ENCODE data around the gene NDUFV3. TPM values are rescaled to one million over a fixed set of nuclear protein-coding genes. Genes with fewer than 3 reads are reported as not detected.
"Not testable (repeated sequence)": the region's sequence is repeated elsewhere in the genome, so short reads cannot be mapped to it uniquely, and the experiment has no call there.

The NDUFV3 gene
- total and polyA plus RNA-seq, 4 donors = 25.9 to 44.0 (median 36.1) TPM

DNA sequence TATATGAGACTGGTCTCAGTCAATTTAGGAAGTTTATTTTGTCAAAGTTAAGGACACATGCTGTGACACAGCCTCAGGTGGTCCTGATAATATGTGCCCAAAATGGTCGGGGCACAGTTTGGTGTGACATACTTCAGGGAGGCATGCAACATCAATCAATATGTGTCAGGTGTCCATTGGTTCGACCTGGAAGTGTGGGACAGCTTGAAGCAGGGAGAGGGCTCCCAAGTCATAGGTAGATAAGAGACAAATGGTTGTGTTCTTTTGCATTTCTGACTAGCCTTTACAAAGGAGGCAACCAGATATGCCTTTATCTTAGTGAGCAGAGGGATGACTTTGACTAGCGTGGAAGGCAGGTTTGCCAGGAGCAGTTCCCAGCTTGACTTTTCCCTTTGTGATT lies 36.9 kb downstream of the NDUFV3 start:
- Histone ChIP-seq H3K9me3 (ENCODE audit: control insufficient read depth, insufficient read depth, low read length) (no peaks in the 10 kb centered on the region), H3K27ac (ENCODE audit: low read depth, low read length) (no peak overlapping the region), H3K4me3 (ENCODE audit: low read depth, low read length) (no peak overlapping the region), H3K4me1 (ENCODE audit: control insufficient read depth, insufficient read depth, low read length) (no peaks in the 10 kb centered on the region), H3K36me3 (ENCODE audit: control insufficient read depth, insufficient read depth, low read length) (no peaks in the 10 kb centered on the region), H3K27me3 (ENCODE audit: control insufficient read depth, insufficient read depth, low read length) (no peaks in the 10 kb centered on the region)
- WGBS (ENCODE audit: insufficient coverage) = 74% methylated on average over 3 of the region's 3 CpGs
- no peak for DNase-seq (ENCODE audit: low read depth in 4 of 6, low spot score in 6 of 6)

DNA sequence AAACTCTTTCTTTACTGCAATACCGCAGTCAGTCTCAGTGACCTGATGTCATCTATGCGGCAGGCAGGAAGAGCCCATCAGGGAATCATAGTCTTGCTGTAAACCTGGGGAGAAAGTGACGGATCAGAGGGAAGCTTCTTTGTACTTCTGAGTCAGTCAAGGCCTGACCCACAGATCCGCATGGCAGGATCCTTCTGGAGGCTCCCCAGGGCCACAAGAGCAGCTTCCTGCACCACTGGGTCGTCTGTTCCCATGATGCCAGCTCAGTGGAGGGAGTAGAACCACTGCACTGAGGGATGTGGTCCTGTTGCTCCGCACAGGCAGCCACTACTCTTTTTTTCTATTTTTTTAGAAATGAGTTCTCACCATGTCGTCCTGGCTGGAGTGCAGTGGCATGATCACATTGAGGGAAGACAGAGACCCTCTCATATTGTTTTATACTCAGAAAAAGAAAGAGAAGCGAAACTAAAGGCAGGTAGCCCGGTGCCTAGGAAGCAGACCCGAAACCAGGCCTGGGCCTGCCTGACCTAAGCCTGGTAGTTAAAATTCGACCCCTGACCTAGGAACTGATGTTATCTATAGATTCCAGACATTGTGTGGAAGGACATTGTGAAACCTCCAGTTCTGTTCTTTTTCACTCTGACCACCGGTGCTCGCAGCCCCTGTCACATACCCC lies 38.6 kb downstream of the NDUFV3 start:
- Histone ChIP-seq H3K36me3 (ENCODE audit: control insufficient read depth, insufficient read depth, low read length) (no peaks in the 10 kb centered on the region), H3K4me1 (ENCODE audit: control insufficient read depth, insufficient read depth, low read length) (no peaks in the 10 kb centered on the region), H3K9me3 (ENCODE audit: control insufficient read depth, insufficient read depth, low read length) (no peaks in the 10 kb centered on the region), H3K27me3 (ENCODE audit: control insufficient read depth, insufficient read depth, low read length) (no peaks in the 10 kb centered on the region), H3K27ac (ENCODE audit: low read depth, low read length) (no peak overlapping the region), H3K4me3 (ENCODE audit: low read depth, low read length) (no peak overlapping the region)
- WGBS (ENCODE audit: insufficient coverage) = 88% methylated on average over 8 of the region's 13 CpGs
- no peak for DNase-seq (ENCODE audit: low read depth in 4 of 6, low spot score in 6 of 6)

DNA sequence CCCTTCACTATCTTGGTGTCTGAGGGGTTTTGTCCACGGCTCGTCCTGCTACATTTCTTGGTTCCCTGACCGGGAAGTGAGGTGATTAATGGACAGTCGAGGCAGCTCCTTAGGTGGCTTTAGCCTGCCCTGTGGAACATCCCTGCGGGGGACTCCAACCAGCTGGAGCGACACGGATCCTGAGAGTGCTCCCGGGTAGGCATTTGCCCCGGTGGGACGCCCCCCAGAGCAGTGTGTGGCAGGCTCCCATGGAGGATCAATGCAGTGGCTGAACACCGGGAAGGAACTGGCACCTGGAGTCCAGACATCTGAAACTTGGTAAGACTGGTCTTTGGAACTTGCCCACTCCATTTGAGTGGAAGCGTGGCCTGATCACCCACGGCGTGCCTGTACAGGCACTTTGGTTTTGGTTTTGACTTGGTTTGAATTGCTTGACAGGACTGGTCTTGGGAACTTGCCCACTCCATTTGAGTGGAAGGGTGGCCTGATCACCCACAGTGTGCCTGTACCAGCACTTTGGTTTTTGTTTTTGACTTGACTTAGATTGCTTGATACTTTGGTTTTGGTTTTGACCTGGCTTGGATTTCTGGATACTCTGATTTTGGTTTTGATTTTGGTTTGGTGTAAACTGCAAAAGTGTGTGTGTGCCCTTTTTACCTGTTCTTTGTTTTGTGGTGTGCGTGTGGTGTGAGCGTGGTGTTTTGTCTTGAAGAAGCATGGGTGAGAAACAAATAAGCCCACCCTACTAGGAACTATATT lies 39.4 kb downstream of the NDUFV3 start:
- WGBS (ENCODE audit: insufficient coverage) = 90% methylated on average over 14 of the region's 16 CpGs
- H3K27ac ChIP-seq (ENCODE audit: low read depth, low read length); H3K36me3 ChIP-seq (ENCODE audit: control insufficient read depth, insufficient read depth, low read length); DNase-seq (ENCODE audit: low read depth in 4 of 6, low spot score in 6 of 6); H3K4me3 ChIP-seq (ENCODE audit: low read depth, low read length); H3K27me3 ChIP-seq (ENCODE audit: control insufficient read depth, insufficient read depth, low read length); H3K9me3 ChIP-seq (ENCODE audit: control insufficient read depth, insufficient read depth, low read length); H3K4me1 ChIP-seq (ENCODE audit: control insufficient read depth, insufficient read depth, low read length): not testable (repeated sequence)

DNA sequence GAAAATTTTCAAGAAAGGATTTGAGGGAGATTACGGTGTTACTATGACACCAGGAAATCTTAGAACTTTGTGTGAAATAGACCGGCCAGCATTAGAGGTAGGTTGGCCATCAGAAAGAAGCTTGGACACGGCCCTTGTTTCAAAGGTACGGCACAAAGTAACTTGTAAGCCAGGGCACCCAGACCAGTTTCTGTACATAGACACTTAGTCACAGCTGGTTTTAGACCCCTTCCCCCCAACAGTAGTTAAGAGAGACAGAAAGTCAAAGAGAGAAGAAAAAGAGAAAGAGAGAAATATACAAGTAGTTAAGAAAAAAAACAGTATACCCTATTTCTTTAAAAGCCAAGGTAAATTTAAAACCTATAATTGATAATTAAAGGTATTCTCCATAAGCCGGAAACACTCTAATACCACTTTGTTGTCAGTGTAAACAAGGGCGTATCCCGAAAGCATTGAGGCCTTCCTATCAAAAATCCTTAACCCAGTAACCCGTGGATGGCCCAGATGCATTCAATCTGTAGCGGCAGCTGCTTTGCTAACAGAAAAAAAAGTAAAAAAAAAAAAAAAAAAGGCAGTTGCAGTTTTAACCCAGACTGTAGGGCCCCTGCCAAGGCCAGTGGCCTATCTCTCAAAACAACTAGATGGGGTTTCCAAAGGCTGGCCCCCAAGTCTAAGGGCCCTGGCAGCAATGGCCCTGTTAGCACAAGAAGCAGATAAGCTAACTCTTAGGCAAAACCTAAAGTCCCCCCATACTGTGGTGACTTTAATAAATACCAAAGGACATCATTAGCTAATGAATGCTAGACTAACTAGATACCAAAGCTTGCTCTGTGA lies 40.2 kb downstream of the NDUFV3 start:
- H3K27me3 ChIP-seq (ENCODE audit: control insufficient read depth, insufficient read depth, low read length); H3K4me3 ChIP-seq (ENCODE audit: low read depth, low read length); H3K4me1 ChIP-seq (ENCODE audit: control insufficient read depth, insufficient read depth, low read length); H3K36me3 ChIP-seq (ENCODE audit: control insufficient read depth, insufficient read depth, low read length); H3K9me3 ChIP-seq (ENCODE audit: control insufficient read depth, insufficient read depth, low read length); DNase-seq (ENCODE audit: low read depth in 4 of 6, low spot score in 6 of 6); H3K27ac ChIP-seq (ENCODE audit: low read depth, low read length): not testable (repeated sequence)
- WGBS (ENCODE audit: insufficient coverage) = 80% methylated on average over 1 of the region's 9 CpGs

DNA sequence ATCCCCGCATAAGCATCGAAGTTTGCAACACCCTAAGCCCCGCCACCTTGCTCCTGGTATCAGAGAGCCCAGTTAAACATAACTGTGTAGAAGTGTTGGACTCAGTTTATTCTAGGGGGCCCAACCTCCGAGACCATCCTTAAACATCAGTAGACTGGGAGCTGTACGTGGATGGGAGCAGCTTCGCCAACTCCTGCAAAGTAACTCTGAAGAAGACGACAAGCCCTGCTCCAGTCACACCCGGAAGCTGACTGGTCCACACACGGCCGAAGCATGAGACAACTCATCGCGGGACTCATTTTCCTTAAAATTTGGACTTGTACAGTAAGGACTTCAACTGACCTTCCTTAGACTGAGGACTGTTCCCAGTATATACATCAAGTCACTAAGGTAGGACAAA lies 40.9 kb downstream of the NDUFV3 start:
- not testable (repeated sequence) for H3K27ac ChIP-seq (ENCODE audit: low read depth, low read length); H3K4me1 ChIP-seq (ENCODE audit: control insufficient read depth, insufficient read depth, low read length); H3K9me3 ChIP-seq (ENCODE audit: control insufficient read depth, insufficient read depth, low read length); DNase-seq (ENCODE audit: low read depth in 4 of 6, low spot score in 6 of 6); H3K27me3 ChIP-seq (ENCODE audit: control insufficient read depth, insufficient read depth, low read length); H3K36me3 ChIP-seq (ENCODE audit: control insufficient read depth, insufficient read depth, low read length); H3K4me3 ChIP-seq (ENCODE audit: low read depth, low read length)
- 95% methylated on average over 11 of the region's 12 CpGs for WGBS (ENCODE audit: insufficient coverage)

DNA sequence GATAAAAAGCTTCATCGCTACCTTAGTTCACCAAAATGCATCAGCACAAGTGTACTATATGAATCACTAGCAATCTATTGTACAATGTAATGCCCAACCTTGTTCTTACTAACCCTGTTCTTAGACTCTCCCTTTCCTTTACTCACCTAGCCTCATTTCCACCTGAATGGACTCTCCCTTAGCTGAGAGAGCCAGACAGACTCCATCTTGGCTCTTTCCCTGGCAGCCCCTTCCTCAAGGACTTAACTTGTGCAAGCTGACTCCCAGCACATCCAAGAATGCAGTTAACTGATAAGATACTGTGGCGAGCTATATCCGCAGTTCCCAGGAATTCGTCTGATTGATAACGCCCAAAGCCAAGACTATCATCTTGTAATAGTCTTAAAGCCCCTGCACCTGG lies 43.3 kb downstream of the NDUFV3 start:
- H3K4me3 ChIP-seq (ENCODE audit: low read depth, low read length); H3K9me3 ChIP-seq (ENCODE audit: control insufficient read depth, insufficient read depth, low read length); H3K36me3 ChIP-seq (ENCODE audit: control insufficient read depth, insufficient read depth, low read length); DNase-seq (ENCODE audit: low read depth in 4 of 6, low spot score in 6 of 6); H3K4me1 ChIP-seq (ENCODE audit: control insufficient read depth, insufficient read depth, low read length); H3K27ac ChIP-seq (ENCODE audit: low read depth, low read length); H3K27me3 ChIP-seq (ENCODE audit: control insufficient read depth, insufficient read depth, low read length): not testable (repeated sequence)
- 100% methylated on average over 1 of the region's 5 CpGs for WGBS (ENCODE audit: insufficient coverage)

DNA sequence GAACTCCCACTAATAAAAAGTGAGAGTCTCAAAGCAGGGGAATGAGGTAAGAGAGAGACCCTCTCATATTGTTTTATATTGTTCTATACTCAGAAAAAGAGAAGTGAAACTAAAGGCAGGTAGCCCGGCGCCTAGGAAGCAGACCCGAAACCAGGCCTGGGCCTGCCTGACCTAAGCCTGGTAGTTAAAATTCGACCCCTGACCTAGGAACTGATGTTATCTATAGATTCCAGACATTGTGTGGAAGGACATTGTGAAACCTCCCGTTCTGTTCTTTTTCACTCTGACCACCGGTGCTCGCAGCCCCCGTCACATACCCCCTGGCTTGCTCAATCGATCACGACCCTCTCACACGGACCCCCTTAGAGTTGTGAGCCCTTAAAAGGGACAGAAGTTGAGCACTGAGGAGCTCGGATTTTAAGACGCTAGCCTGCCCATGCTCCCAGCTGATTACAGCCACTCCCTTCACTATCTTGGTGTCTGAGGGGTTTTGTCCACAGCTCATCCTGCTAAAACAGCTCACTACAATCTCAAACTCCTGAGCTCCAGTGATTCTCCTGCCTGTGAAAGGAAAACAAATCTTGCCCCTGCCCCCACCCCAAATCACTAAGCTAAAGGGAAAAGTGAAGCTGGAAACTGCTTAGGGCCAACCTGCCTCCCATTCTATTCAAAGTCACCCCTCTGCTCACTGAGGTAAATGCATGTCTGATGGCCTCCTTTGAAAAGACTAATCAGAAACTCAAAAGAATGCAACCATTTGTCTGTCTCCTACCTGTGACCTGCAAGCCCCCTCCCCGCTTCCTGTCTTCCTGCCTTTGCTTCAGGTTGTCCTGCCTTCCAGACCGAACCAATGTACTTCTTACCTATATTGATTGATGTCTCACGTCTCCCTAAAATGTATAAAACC lies 44.2 kb downstream of the NDUFV3 start:
- DNase-seq (ENCODE audit: low read depth in 4 of 6, low spot score in 6 of 6); H3K27ac ChIP-seq (ENCODE audit: low read depth, low read length); H3K4me3 ChIP-seq (ENCODE audit: low read depth, low read length); H3K27me3 ChIP-seq (ENCODE audit: control insufficient read depth, insufficient read depth, low read length); H3K36me3 ChIP-seq (ENCODE audit: control insufficient read depth, insufficient read depth, low read length); H3K9me3 ChIP-seq (ENCODE audit: control insufficient read depth, insufficient read depth, low read length); H3K4me1 ChIP-seq (ENCODE audit: control insufficient read depth, insufficient read depth, low read length): not testable (repeated sequence)
- WGBS (ENCODE audit: insufficient coverage) = 72% methylated on average over 8 of the region's 16 CpGs

DNA sequence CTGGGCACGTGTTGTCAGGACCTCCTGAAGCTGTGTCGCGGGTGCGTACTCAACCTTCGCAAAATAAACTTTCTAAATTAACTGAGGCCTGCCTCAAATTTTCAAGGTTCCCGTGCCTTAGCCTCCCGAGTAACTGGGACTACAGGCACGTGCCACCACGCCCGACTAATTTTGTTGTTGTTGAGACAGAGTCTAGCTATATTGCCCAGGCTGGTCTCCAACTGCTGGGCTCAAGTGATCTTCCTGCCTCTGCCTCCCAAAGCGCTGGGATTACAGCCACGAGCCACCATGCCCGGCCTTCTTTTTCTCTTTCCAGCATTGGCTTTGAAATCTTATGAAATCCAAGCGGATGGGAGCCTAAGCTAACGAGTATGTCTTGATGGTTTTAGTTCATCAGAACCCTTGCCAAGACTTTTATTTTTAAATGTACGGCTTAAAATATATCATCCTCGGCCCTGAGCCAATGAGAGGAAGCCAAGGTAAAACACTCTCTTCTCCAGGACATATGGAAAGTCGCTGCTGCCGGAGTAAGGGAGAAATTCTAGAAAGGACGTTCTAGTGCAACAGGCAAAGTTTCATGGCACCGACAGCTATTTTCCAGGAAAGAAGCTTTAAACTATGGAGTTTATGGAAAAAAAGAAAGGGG lies 45.0 kb downstream of the NDUFV3 start:
- Histone ChIP-seq H3K4me1 (ENCODE audit: control insufficient read depth, insufficient read depth, low read length) (peaks cover 7% of the 10 kb centered on the region), H3K36me3 (ENCODE audit: control insufficient read depth, insufficient read depth, low read length) (no peaks in the 10 kb centered on the region), H3K27me3 (ENCODE audit: control insufficient read depth, insufficient read depth, low read length) (no peaks in the 10 kb centered on the region), H3K4me3 (ENCODE audit: low read depth, low read length) (no peak overlapping the region), H3K9me3 (ENCODE audit: control insufficient read depth, insufficient read depth, low read length) (no peaks in the 10 kb centered on the region), H3K27ac (ENCODE audit: low read depth, low read length) (no peak overlapping the region)
- WGBS (ENCODE audit: insufficient coverage) = 91% methylated on average over 17 of the region's 21 CpGs
- DNase-seq (ENCODE audit: low read depth in 4 of 6, low spot score in 6 of 6) = peak in 1 of 6 donors; percentile 90

DNA sequence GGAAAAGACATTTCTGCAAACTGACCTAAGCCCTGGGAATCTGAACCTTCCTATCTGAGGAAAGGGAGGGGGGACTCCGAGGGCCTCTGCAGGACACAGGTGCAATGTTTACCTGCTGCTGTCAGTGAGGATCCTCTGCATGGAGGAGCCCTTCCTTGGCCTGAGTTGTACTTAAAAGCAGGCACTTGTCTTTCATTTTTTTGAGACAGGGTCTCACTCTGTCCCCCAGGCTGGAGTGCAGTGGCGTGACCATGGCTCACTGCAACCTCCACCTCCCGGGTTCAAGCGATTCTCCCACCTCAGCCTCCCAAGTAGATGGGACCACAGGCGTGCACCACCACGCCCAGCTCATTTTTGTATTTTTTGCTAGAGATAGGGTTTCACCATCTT lies 45.5 kb downstream of the NDUFV3 start:
- not testable (repeated sequence) for H3K9me3 ChIP-seq (ENCODE audit: control insufficient read depth, insufficient read depth, low read length); H3K4me3 ChIP-seq (ENCODE audit: low read depth, low read length); H3K27me3 ChIP-seq (ENCODE audit: control insufficient read depth, insufficient read depth, low read length); H3K27ac ChIP-seq (ENCODE audit: low read depth, low read length); H3K36me3 ChIP-seq (ENCODE audit: control insufficient read depth, insufficient read depth, low read length); DNase-seq (ENCODE audit: low read depth in 4 of 6, low spot score in 6 of 6); H3K4me1 ChIP-seq (ENCODE audit: control insufficient read depth, insufficient read depth, low read length)
- whole genome bisulfite sequencing (ENCODE audit: insufficient coverage) = 90% methylated on average over 5 of the region's 6 CpGs

All from spinal cord (tissue), 10 donors.